Islet of Langerhans (tissue), 1 donor: ENCODE data around the gene FAM107B.
"Not testable (repeated sequence)": the region's sequence is repeated elsewhere in the genome, so short reads cannot be mapped to it uniquely, and the experiment has no call there.

Experiments
- FAIRE-seq: peaks from one replicate; lab custom pipeline; 2011; peaks lifted over from hg19 to GRCh38; lab: Jason Lieb, UNC

Gene FAM107B

GRCh38 chr10:14661818-14662217, 112.9 kb downstream of the FAM107B start:
- FAIRE-seq, result no peak

GRCh38 chr10:14660831-14661230, 113.9 kb downstream of the FAM107B start:
- no peak for FAIRE-seq

- FAIRE-seq, result no peak
These were observed 115.0 kb downstream of the FAM107B start for GRCh38 chr10:14659626-14660196.

GRCh38 chr10:14659137-14659536, 115.6 kb downstream of the FAM107B start:
- FAIRE-seq, result not testable (repeated sequence)

- no peak for FAIRE-seq
These were observed 116.2 kb downstream of the FAM107B start for GRCh38 chr10:14658331-14659127.

GRCh38 chr10:14656052-14656730, 118.5 kb downstream of the FAM107B start:
- FAIRE-seq, result no peak

GRCh38 chr10:14654821-14655382, 119.8 kb downstream of the FAM107B start:
- FAIRE-seq, result no peak

GRCh38 chr10:14653271-14654161, 121.2 kb downstream of the FAM107B start:
- FAIRE-seq, result peak; percentile 24

- FAIRE-seq, result no peak
These were observed 121.9 kb downstream of the FAM107B start for GRCh38 chr10:14652816-14653215.

- FAIRE-seq, result no peak
These were observed 122.6 kb downstream of the FAM107B start for GRCh38 chr10:14652067-14652466.

GRCh38 chr10:14649739-14650138, 125.0 kb downstream of the FAM107B start:
- FAIRE-seq, result no peak

GRCh38 chr10:14648946-14649345, 125.8 kb downstream of the FAM107B start:
- no peak for FAIRE-seq

GRCh38 chr10:14648005-14648765, 126.5 kb downstream of the FAM107B start:
- FAIRE-seq, result peak; percentile 96

GRCh38 chr10:14645239-14645960, 129.3 kb downstream of the FAM107B start:
- FAIRE-seq, result no peak

- no peak for FAIRE-seq
These were observed 135.1 kb downstream of the FAM107B start for GRCh38 chr10:14639637-14640036.

GRCh38 chr10:14635043-14635710, 139.5 kb downstream of the FAM107B start:
- FAIRE-seq, result no peak

- not testable (repeated sequence) for FAIRE-seq
These were observed 140.1 kb downstream of the FAM107B start for GRCh38 chr10:14634572-14634971.

- FAIRE-seq, result no peak
These were observed 148.8 kb downstream of the FAM107B start for GRCh38 chr10:14625765-14626525.

- no peak for FAIRE-seq
These were observed 149.5 kb downstream of the FAM107B start for GRCh38 chr10:14625192-14625631.
